SK-N-SH treated with all-trans-retinoic acid at 6 μM for 48 hours (cell line): ENCODE measurements around the gene PPIP5K2.

Source experiments
- ATAC-seq: fragments of 200-7000 bp; cut with Tn5 transposase; 3 replicates; pipeline ENCODE4 v1.9.1; 2020; ENCODE audit warnings: mild to moderate bottlenecking, moderate library complexity
- BACH2 ChIP-seq: fragments of 250-450 bp; sonication (Bioruptor Pico); IDR thresholded peaks from 2 replicates; pipeline ENCODE4 v1.9.0; 2021; ENCODE audit warnings: mild to moderate bottlenecking, borderline replicate concordance
- CREB5 ChIP-seq: fragments of 250-450 bp; sonication (Bioruptor Pico); IDR thresholded peaks from 2 replicates; pipeline ENCODE4 v1.5.1; 2020; ENCODE audit warnings: low read depth, mild to moderate bottlenecking, moderate library complexity
- CSDC2 ChIP-seq: fragments of 250-450 bp; sonication (Bioruptor Pico); IDR thresholded peaks from 2 replicates; pipeline ENCODE4 v1.5.0; 2020; ENCODE audit warnings: mild to moderate bottlenecking, moderate library complexity
- CSRNP3 ChIP-seq: fragments of 250-450 bp; sonication (Bioruptor Pico); IDR thresholded peaks from 2 replicates; pipeline ENCODE4 v1.5.1; 2021; ENCODE audit warnings: mild to moderate bottlenecking, moderate library complexity
- GLIS3 ChIP-seq: fragments of 250-450 bp; sonication (Bioruptor Pico); IDR thresholded peaks from 2 replicates; pipeline ENCODE4 v1.5.0; 2020; ENCODE audit warnings: mild to moderate bottlenecking, moderate library complexity
- ISL1 ChIP-seq: fragments of 250-450 bp; sonication (Bioruptor Pico); IDR thresholded peaks from 2 replicates; pipeline ENCODE4 v2.1.2; 2022; ENCODE audit warnings: mild to moderate bottlenecking, moderate library complexity
- OSR1 ChIP-seq: fragments of 250-450 bp; sonication (Bioruptor Pico); IDR thresholded peaks from 2 replicates; pipeline ENCODE4 v1.8.0; 2022; ENCODE audit warnings: moderate library complexity, mild to moderate bottlenecking, inconsistent platforms
- PATZ1 ChIP-seq: fragments of 250-450 bp; sonication (Bioruptor Pico); IDR thresholded peaks from 2 replicates; pipeline ENCODE4 v1.8.0; 2020; ENCODE audit warnings: mild to moderate bottlenecking, moderate library complexity, borderline replicate concordance
- POU6F1 ChIP-seq: fragments of 250-450 bp; sonication (Bioruptor Pico); IDR thresholded peaks from 2 replicates; pipeline ENCODE4 v1.8.0; 2021; ENCODE audit warnings: low read depth, mild to moderate bottlenecking, moderate library complexity, borderline replicate concordance
- PPARA ChIP-seq: fragments of 250-450 bp; sonication (Bioruptor Pico); IDR thresholded peaks from 2 replicates; pipeline ENCODE4 v1.5.0; 2020; ENCODE audit warnings: mild to moderate bottlenecking, borderline replicate concordance
- RARB ChIP-seq: fragments of 250-450 bp; sonication (Bioruptor Pico); IDR thresholded peaks from 2 replicates; pipeline ENCODE4 v1.8.0; 2021; ENCODE audit warnings: mild to moderate bottlenecking, moderate library complexity
- SNAI2 ChIP-seq: fragments of 250-450 bp; sonication (Bioruptor Pico); IDR thresholded peaks from 2 replicates; pipeline ENCODE4 v1.5.0; 2020; ENCODE audit warnings: mild to moderate bottlenecking, moderate library complexity
- TCF4 ChIP-seq: fragments of 250-450 bp; sonication (Bioruptor Pico); IDR thresholded peaks from 2 replicates; pipeline ENCODE4 v1.8.0; 2021; ENCODE audit warnings: mild to moderate bottlenecking, moderate library complexity, borderline replicate concordance
- TOX ChIP-seq: fragments of 250-450 bp; sonication (Bioruptor Pico); IDR thresholded peaks from 2 replicates; pipeline ENCODE4 v1.8.0; 2021; ENCODE audit warnings: mild to moderate bottlenecking, moderate library complexity, borderline replicate concordance
- TSHZ2 ChIP-seq: fragments of 250-450 bp; sonication (Bioruptor Pico); IDR thresholded peaks from 2 replicates; pipeline ENCODE4 v1.5.0; 2020; ENCODE audit warnings: mild to moderate bottlenecking, moderate library complexity
- ZFP3 ChIP-seq: fragments of 250-450 bp; sonication (Bioruptor Pico); IDR thresholded peaks from 2 replicates; pipeline ENCODE4 v1.5.0; 2020; ENCODE audit warnings: mild to moderate bottlenecking, moderate library complexity
- ZFP30 ChIP-seq: fragments of 450-650 bp; formaldehyde crosslinking; IDR thresholded peaks from 2 replicates; pipeline ENCODE4 v1.5.0; 2022; ENCODE audit warnings: mild to moderate bottlenecking, moderate library complexity
- ZNF70 ChIP-seq: fragments of 450-650 bp; formaldehyde crosslinking; IDR thresholded peaks from 2 replicates; pipeline ENCODE4 v1.5.0; 2020; ENCODE audit warnings: mild to moderate bottlenecking, moderate library complexity
- ZNF8 ChIP-seq: fragments of 450-650 bp; formaldehyde crosslinking; IDR thresholded peaks from 2 replicates; pipeline ENCODE4 v1.5.0; 2020; ENCODE audit warnings: mild to moderate bottlenecking, moderate library complexity

PPIP5K2 gene

DNA sequence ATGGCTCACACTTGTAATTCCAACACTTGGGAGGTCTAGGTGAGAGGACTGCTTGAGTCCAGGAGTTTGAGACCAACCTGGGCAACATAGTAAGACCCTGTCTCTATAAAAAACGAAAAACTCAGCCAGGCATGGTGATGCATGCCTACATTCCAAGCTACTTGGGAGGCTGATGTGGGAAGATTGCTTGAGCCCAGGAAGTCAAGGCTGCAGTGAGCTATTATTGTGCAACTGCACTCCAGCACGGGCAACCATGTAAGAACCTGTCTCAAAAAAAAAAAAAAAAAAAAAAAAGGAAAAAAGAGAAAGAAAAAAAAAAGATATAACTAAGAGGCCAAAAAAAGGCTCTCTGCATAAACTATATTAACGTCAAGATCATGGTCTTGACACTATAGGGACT, 27.4 kb upstream of the PPIP5K2 start:
- no peak for TF ChIP-seq PATZ1 (CRISPR knock-in tag)
- TF ChIP-seq ZNF70 (CRISPR knock-in tag), result no peak
- no peak for TF ChIP-seq GLIS3
- TF ChIP-seq ISL1, result no peak
- TF ChIP-seq CREB5 (CRISPR knock-in tag), result no peak
- TF ChIP-seq TOX (CRISPR knock-in tag), result no peak
- no peak for TF ChIP-seq TCF4 (CRISPR knock-in tag)
- no peak for ATAC-seq

GRCh38 chr5:103093727-103094126, 26.4 kb upstream of the PPIP5K2 start:
- no peak for ATAC-seq
- no peak for TF ChIP-seq POU6F1 (CRISPR knock-in tag)
- no peak for TF ChIP-seq ZFP30 (CRISPR knock-in tag)
- TF ChIP-seq ISL1, result no peak
- no peak for TF ChIP-seq PPARA (CRISPR knock-in tag)
- TF ChIP-seq ZFP3, result no peak
- no peak for TF ChIP-seq OSR1 (CRISPR knock-in tag)
- TF ChIP-seq RARB (CRISPR knock-in tag), result no peak
- TF ChIP-seq ZNF8, result no peak
- TF ChIP-seq TCF4 (CRISPR knock-in tag), result no peak

DNA sequence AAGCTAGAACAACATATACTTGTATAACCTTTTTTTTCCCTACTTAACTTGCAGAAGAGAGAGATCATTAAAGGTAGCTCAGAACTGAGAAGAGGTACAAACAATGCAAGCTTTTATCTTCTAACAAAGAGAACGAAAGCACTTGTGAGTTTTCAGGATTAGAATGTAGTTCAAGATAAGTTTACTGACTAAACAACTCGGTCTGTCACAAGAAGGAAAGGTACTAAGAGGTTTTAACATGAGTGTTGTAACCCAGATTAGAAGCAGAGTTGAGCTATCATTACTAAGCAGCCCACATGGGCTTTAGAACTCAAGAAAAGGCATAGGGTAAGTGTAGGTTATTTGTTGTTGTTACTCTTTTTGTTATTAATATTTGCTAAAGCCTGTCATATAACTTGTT, 25.4 kb upstream of the PPIP5K2 start:
- no peak for TF ChIP-seq OSR1 (CRISPR knock-in tag)
- no peak for TF ChIP-seq CREB5 (CRISPR knock-in tag)
- TF ChIP-seq ZFP30 (CRISPR knock-in tag), result no peak
- no peak for TF ChIP-seq SNAI2 (CRISPR knock-in tag)
- TF ChIP-seq TCF4 (CRISPR knock-in tag), result no peak
- no peak for TF ChIP-seq TSHZ2 (CRISPR knock-in tag)
- TF ChIP-seq CSRNP3 (CRISPR knock-in tag), result no peak
- no peak for TF ChIP-seq ZNF70 (CRISPR knock-in tag)
- no peak for TF ChIP-seq BACH2
- no peak for TF ChIP-seq CSDC2 (CRISPR knock-in tag)
- no peak for ATAC-seq
